Loucy (cell line): ENCODE data around the gene SAMMSON.

Experiments used
- CTCF ChIP-seq: fragments of 200-600 bp; sonication (generic); conservative IDR thresholded peaks from 2 replicates; pipeline ENCODE4 v1.5.1; 2014; ENCODE audit warnings: mild to moderate bottlenecking, antibody characterized with exemption, low read length
- EZH2phosphoT487 ChIP-seq: fragments of 200-600 bp; IDR thresholded peaks from 2 replicates; pipeline ENCODE4 v1.6.1; 2018; ENCODE audit warnings: antibody characterized with exemption, mild to moderate bottlenecking, moderate library complexity, borderline replicate concordance

DNA sequence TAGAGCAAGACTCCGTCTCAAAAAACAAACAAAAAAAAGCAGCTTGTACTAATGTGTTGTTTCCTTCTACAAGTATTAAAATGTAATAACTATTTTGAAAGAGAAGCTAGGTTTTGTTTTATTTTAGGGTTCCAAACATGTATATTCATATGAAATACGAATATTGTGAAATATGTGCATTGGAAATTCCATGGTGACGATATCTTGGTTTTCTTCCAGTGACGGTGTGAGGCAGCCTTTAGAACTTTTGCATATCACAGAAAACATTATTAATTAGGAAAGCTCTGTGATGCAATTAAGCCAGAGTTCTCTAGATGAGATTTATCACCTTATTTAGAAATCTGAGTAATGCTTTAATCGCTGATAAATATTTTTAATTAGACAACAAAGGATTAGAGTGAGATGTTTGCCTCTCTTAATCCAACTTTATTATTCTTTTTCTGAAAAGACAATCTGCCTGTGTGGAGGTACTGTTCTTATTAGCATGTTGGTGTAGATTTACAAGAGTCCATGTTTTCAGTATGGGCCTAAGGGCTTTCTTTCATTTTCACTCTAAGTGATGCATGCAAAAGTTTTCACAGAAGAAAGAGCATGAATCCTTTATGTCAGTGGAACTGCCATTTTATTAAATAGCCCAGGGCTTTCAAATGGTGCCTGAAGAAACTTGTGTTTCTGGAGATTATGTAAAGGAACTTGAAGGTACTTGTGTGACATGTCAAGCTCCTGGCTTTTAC is 37.7 kb upstream of the SAMMSON start:
- no peak for TF ChIP-seq CTCF
- no peak for TF ChIP-seq EZH2phosphoT487
